GM13977 (cell line): ENCODE results near the gene GRHPR.
"Not testable (repeated sequence)": the region's sequence is repeated elsewhere in the genome, so short reads cannot be mapped to it uniquely, and the experiment has no call there.

ENCODE experiments used
- DNase-seq: peaks from one replicate; pipeline ENCODE4 v3.0.0; 2012; ENCODE audit warnings: low spot score
- in situ Hi-C: fragments of 300-500 bp; cut with MboI; formaldehyde crosslinking; loops from one replicate; pipeline ENCODE4 v1.12.0; 2022; ENCODE audit warnings: low sequenced_read_pairs, low pct_unique_long_range_greater_than_20kb, mixed read lengths, inconsistent platforms; ENCODE audit not compliant: unreplicated experiment
- TF ChIP-seq, protein P1 (sequence below): IDR thresholded peaks from 2 replicates; pipeline ENCODE4 v1.5.1; 2012; ENCODE audit warnings: mild to moderate bottlenecking, control low read depth; ENCODE audit not compliant: insufficient read depth; ENCODE audit errors: extremely low read depth, missing control alignments

GRHPR gene

DNA sequence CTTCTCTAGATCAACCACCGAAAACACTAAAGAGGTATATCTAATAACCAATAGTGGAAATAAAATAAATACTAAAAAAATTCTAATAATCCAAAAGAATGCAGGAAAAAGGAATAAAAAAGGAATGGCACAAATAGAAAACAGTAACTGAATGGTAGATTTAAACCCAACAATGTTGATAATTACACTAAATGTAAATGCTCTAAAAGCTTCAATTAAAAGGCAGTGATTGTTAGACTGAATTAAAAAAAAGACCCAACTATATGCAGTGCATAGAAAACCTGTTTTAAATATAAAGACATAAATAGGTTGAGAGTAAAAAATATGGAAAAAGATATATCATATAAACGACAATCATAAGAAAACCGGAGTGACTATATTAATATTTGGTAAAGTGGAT is 51.9 kb downstream of the GRHPR start:
- in situ Hi-C loops = no loop called here
- no peak for DNase-seq
- TF ChIP-seq, protein P1, sequence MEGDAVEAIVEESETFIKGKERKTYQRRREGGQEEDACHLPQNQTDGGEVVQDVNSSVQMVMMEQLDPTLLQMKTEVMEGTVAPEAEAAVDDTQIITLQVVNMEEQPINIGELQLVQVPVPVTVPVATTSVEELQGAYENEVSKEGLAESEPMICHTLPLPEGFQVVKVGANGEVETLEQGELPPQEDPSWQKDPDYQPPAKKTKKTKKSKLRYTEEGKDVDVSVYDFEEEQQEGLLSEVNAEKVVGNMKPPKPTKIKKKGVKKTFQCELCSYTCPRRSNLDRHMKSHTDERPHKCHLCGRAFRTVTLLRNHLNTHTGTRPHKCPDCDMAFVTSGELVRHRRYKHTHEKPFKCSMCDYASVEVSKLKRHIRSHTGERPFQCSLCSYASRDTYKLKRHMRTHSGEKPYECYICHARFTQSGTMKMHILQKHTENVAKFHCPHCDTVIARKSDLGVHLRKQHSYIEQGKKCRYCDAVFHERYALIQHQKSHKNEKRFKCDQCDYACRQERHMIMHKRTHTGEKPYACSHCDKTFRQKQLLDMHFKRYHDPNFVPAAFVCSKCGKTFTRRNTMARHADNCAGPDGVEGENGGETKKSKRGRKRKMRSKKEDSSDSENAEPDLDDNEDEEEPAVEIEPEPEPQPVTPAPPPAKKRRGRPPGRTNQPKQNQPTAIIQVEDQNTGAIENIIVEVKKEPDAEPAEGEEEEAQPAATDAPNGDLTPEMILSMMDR = no peak

- TF ChIP-seq, protein P1 = no peak
- in situ Hi-C loops = loop anchor here (25.0 kb wide), 2 partner anchors 110 to 385 kb away; partner anchors contain the start of genes FBXO10 and TOMM5
- no peak for DNase-seq
Observed at GRCh38 chr9:37476930-37477329, 54.4 kb downstream of the GRHPR start.

DNA sequence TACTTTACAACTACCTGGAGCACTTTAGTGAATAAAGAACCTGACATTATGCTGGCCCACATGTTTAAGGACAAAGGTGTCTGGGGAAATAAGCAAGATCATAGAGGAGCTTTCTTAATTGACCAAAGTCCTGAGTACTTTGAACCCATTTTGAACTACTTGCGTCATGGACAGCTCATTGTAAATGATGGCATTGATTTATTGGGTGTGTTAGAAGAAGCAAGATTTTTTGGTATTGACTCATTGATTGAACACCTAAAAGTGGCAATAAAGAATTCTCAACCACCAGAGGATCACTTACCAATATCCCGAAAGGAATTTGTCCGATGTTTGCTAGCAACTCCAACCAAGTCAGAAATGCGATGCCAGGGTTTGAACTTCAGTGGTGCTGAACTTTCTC is 54.9 kb downstream of the GRHPR start:
- in situ Hi-C loops = loop anchor here (25.0 kb wide), 2 partner anchors 110 to 385 kb away; partner anchors contain the start of genes FBXO10 and TOMM5
- not testable (repeated sequence) for DNase-seq

DNA sequence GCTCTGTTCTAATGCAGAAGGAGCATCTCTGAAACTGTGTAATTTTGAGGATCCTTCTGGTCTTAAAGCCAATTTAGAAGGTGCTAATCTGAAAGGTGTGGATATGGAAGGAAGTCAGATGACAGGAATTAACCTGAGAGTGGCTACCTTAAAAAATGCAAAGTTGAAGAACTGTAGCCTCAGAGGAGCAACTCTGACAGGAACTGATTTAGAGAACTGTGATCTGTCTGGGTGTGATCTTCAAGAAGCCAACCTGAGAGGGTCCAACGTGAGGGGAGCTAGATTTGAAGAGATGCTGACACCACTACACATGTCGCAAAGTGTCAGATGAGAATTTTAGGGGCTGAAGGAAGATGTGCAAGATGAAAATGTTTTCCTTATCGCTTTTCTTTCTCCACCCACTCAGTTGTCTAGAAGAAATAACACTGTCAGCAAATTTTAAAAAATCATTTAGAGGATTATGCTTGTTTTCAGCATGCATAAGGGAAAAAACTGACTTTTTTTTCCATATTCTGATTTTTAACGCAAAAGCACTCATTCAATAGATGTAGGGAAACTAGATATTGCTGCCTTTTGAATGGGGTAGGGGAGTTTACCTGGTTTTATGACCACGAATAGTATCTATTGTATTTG is 55.6 kb downstream of the GRHPR start:
- in situ Hi-C loops = loop anchor here (25.0 kb wide), 2 partner anchors 109 to 384 kb away; partner anchors contain the start of genes FBXO10 and TOMM5
- not testable (repeated sequence) for DNase-seq

- in situ Hi-C loops = loop anchor here (25.0 kb wide), 2 partner anchors 107 to 382 kb away; partner anchors contain the start of genes FBXO10 and TOMM5
- no peak for DNase-seq
- TF ChIP-seq, protein P1 = no peak
Observed at GRCh38 chr9:37480759-37481158, 58.3 kb downstream of the GRHPR start.

DNA sequence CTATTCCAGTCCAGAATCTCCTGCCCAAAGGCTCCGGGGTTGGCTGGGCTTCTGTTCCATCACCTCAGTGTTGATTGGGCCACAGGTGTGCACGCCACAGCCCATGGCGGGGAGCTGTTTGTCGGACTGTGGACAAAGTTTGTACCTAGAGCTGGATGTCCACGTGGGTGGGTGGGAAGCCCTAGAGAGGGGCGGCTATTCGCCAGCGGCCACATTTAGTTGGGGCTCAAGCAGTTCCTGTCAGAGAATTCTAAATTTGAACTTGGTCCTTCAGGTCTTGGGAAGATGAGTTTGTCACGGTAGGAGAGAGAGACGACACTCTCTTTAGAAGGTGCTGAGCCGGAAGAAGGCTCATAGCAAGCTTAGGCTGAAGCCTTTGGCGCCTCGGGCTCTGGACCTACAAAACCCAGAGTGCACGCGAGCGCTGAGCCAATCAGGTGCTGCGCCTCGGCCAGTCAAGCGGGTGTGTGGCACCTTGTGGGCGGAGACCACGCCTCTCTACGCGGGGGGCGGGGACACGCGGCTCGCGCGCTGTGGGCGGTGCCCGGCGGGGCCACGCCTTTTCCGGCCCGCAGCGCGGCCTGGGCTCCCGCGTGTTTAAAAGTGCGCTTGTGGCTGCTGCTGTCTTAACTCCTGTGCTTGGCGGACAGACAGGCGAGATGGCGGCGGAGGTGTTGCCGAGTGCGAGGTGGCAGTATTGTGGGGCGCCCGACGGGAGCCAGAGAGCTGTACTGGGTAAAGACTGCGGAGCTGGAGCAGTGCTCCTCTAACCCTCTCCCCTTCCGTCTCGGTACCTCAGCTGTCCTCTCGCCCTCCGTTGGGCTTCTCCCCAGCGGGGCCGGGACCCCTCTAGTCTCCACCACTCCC is 63.1 kb downstream of the GRHPR start, which contains the start of gene POLR1E:
TSS of gene POLR1E (plus strand) at position 560 of the 867 bp plus-strand sequence. CDS start at position 660, 100 bp downstream.
- in situ Hi-C loops = loop anchor here (25.0 kb wide), 2 partner anchors 102 to 377 kb away; partner anchors contain the start of genes FBXO10 and TOMM5
- TF ChIP-seq, protein P1 = no peak
- peak; percentile 98 for DNase-seq

DNA sequence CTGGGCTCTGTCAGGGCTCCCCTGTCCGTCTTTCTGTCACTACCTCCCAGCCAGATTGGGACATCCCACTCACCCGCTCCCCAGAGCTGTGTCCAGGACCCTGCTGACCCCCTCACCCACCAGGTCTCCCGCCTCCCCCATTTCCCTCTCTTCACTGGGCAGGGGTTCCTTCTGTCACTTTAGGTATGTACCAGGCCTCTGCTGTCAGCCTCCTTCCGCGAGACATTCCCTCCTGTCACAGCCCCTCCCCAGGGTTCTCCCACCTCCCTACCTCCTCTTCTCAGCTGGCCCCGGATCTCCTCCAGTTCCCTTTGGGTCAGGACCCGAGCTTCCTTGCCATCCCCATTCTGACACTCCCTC is 63.7 kb downstream of the GRHPR start:
- TF ChIP-seq, protein P1 = no peak
- DNase-seq = no peak
- in situ Hi-C loops = loop anchor here (25.0 kb wide), 2 partner anchors 101 to 376 kb away; partner anchors contain the start of genes FBXO10 and TOMM5
